Ishikawa (cell line): ENCODE data around the gene PXDN.

ENCODE experiments used
- CEBPB ChIP-seq: IDR thresholded peaks from 2 replicates; pipeline ENCODE4 v1.6.1; 2012
- CREB1 ChIP-seq: IDR thresholded peaks from 2 replicates; pipeline ENCODE4 v1.6.1; 2012; ENCODE audit warnings: low read depth
- EGR1 ChIP-seq: IDR thresholded peaks from 2 replicates; pipeline ENCODE4 v1.6.1; 2012
- EP300 ChIP-seq: IDR thresholded peaks from 2 replicates; pipeline ENCODE4 v1.6.1; 2012; ENCODE audit warnings: borderline replicate concordance
- FOXM1 ChIP-seq: IDR thresholded peaks from 2 replicates; pipeline ENCODE4 v1.6.1; 2012; ENCODE audit warnings: low read depth, borderline replicate concordance
- MAX ChIP-seq: IDR thresholded peaks from 2 replicates; pipeline ENCODE4 v1.6.1; 2012
- NFIC ChIP-seq: IDR thresholded peaks from 2 replicates; pipeline ENCODE4 v1.6.1; 2012
- RAD21 ChIP-seq: IDR thresholded peaks from 2 replicates; pipeline ENCODE4 v1.6.1; 2012; ENCODE audit warnings: low read depth
- REST ChIP-seq: IDR thresholded peaks from 2 replicates; pipeline ENCODE4 v1.6.1; 2012; ENCODE audit warnings: low read depth, mild to moderate bottlenecking
- TAF1 ChIP-seq: IDR thresholded peaks from 2 replicates; pipeline ENCODE4 v1.6.1; 2012; ENCODE audit warnings: low read depth, mild to moderate bottlenecking
- TCF12 ChIP-seq: IDR thresholded peaks from 2 replicates; pipeline ENCODE4 v1.6.1; 2012; ENCODE audit warnings: low read depth
- TEAD4 ChIP-seq: IDR thresholded peaks from 2 replicates; pipeline ENCODE4 v1.6.1; 2012
- USF1 ChIP-seq: IDR thresholded peaks from 2 replicates; pipeline ENCODE4 v1.6.1; 2012
- YY1 ChIP-seq: IDR thresholded peaks from 2 replicates; pipeline ENCODE4 v1.6.1; 2012; ENCODE audit warnings: low read depth
- ZBTB7A ChIP-seq: IDR thresholded peaks from 2 replicates; pipeline ENCODE4 v1.6.1; 2012; ENCODE audit warnings: low read depth

Gene PXDN

GRCh38 chr2:1787755-1788477, 43.6 kb upstream of the PXDN start:
- peak; percentile 48; the same call in 1 of the 2 replicates for TF ChIP-seq NFIC
- TF ChIP-seq TAF1, result no peak
- no peak for TF ChIP-seq TCF12
- no peak for TF ChIP-seq MAX

- TF ChIP-seq EP300, result no peak
- no peak for TF ChIP-seq RAD21
- TF ChIP-seq YY1, result no peak
- no peak for TF ChIP-seq TEAD4
- no peak for TF ChIP-seq FOXM1
- no peak for TF ChIP-seq ZBTB7A
- no peak for TF ChIP-seq TAF1
Measured at GRCh38 chr2:1784986-1785617, 40.8 kb upstream of the PXDN start.

- no peak for TF ChIP-seq RAD21
- no peak for TF ChIP-seq FOXM1
- no peak for TF ChIP-seq TEAD4
- no peak for TF ChIP-seq NFIC
- no peak for TF ChIP-seq EGR1
- TF ChIP-seq EP300, result no peak
- no peak for TF ChIP-seq CREB1
- TF ChIP-seq ZBTB7A, result no peak
- no peak for TF ChIP-seq TCF12
- TF ChIP-seq CEBPB, result no peak
Measured at GRCh38 chr2:1784087-1784486, 39.8 kb upstream of the PXDN start.

- TF ChIP-seq ZBTB7A (no peak), TCF12 (no peak), FOXM1 (no peak), NFIC (no peak), YY1 (no peak), CREB1 (no peak), REST (no peak), TAF1 (no peak)
Measured at GRCh38 chr2:1782514-1782913, 38.2 kb upstream of the PXDN start.

GRCh38 chr2:1781291-1782080, 37.2 kb upstream of the PXDN start:
- no peak for TF ChIP-seq EGR1
- TF ChIP-seq TCF12, result no peak
- TF ChIP-seq USF1, result no peak
- no peak for TF ChIP-seq CREB1
- no peak for TF ChIP-seq ZBTB7A
- no peak for TF ChIP-seq TAF1
- no peak for TF ChIP-seq FOXM1
- no peak for TF ChIP-seq CEBPB
- no peak for TF ChIP-seq EP300
- TF ChIP-seq YY1, result no peak
- TF ChIP-seq TEAD4, result no peak
- no peak for TF ChIP-seq RAD21

GRCh38 chr2:1780693-1781092, 36.4 kb upstream of the PXDN start:
- no peak for TF ChIP-seq EP300
- no peak for TF ChIP-seq CEBPB
- no peak for TF ChIP-seq RAD21
- no peak for TF ChIP-seq EGR1
- no peak for TF ChIP-seq ZBTB7A
- no peak for TF ChIP-seq CREB1
- no peak for TF ChIP-seq TCF12
- TF ChIP-seq YY1, result no peak
- no peak for TF ChIP-seq FOXM1
- no peak for TF ChIP-seq TAF1
- no peak for TF ChIP-seq USF1
- TF ChIP-seq REST, result no peak
- no peak for TF ChIP-seq MAX
- no peak for TF ChIP-seq NFIC
- no peak for TF ChIP-seq TEAD4
